Ovary (tissue), 9 donors: ENCODE measurements around the gene PPM1D. TPM values are rescaled to one million over a fixed set of nuclear protein-coding genes. Genes with fewer than 3 reads are reported as not detected.

Experiments
- DNase-seq, 5 donors: peaks; one replicate each; pipeline ENCODE4 v3.0.0-alpha.2; 2019 to 2020
- H3K27ac ChIP-seq, 2 donors: fragments of 200-600 bp; one replicate each; pipeline versions ENCODE4 v1.5.1 to v1.8.0; 2019 to 2022
- H3K27me3 ChIP-seq: fragments of 200-600 bp; one replicate; pipeline ENCODE4 v1.8.0; 2022
- H3K36me3 ChIP-seq: fragments of 200-600 bp; sonication (generic); one replicate; pipeline ENCODE4 v1.5.1; 2019
- H3K4me1 ChIP-seq: one replicate; pipeline ENCODE4 v1.8.1; 2013; ENCODE audit warnings: mild to moderate bottlenecking, moderate library complexity; ENCODE audit not compliant: insufficient read depth
- H3K4me3 ChIP-seq: fragments of 200-600 bp; sonication (generic); one replicate; pipeline ENCODE4 v1.5.1; 2017
- H3K9me3 ChIP-seq, 2 donors: fragments of 200-600 bp in 1 of 2; sonication (generic) in 1 of 2; one replicate each; pipeline versions ENCODE4 v1.5.1 to v1.8.1; 2013 to 2019; ENCODE audit warnings: mild to moderate bottlenecking in 1 of 2, moderate library complexity in 1 of 2
- EP300 ChIP-seq: sonication (generic); formaldehyde crosslinking; IDR thresholded peaks from one replicate; pipeline ENCODE4 v1.6.1; 2017; ENCODE audit warnings: antibody characterized with exemption
- POLR2A ChIP-seq: fragments of 450-650 bp; IDR thresholded peaks from one replicate; pipeline ENCODE4 v1.6.1; 2017; ENCODE audit warnings: antibody characterized with exemption, mild to moderate bottlenecking, moderate library complexity
- WGBS, 3 donors: extraction: QIAGEN DNeasy Blood & Tissue Kit in 1 of 3; methylation state at CpG; one replicate each; pipeline versions ENCODE4 v1.1.5 to v1.1.7; 2013 to 2017; 5-methylcytosine and 5-hydroxymethylcytosine counted together
- intact Hi-C, 4 donors: fragments of 100-400 bp; cut with DNase I; formaldehyde crosslinking; loops; one replicate each; pipeline versions ENCODE4 v1.11.0 to v1.15.1; 2022 to 2023
- polyA plus RNA-seq, 2 donors: library from polyadenylated mRNA; stranded (reverse); fragments of 200-250 nt in 1 of 2; fragments of 350-450 nt in 1 of 2; fragmentation: Illumina TruSeq in 1 of 2; extraction: RNeasy Lipid Tissue Mini Kit (QIAGEN cat#74804) in 1 of 2; gene quantifications; one replicate each; pipeline ENCODE4 v1.2.3, GENCODE V29; 2013 to 2014
- small RNA-seq: library from RNA; depleted of rRNA; stranded (forward); fragments of <200 nt; gene quantifications from one replicate; pipeline ENCODE3, GENCODE V24; 2016
- total RNA-seq, 7 donors: library from RNA; depleted of rRNA in 2 of 7; stranded (reverse); fragments of >200 nt in 2 of 7; fragmentation: NEBNext Ultra II Directional in 3 of 7; extraction: Animal tissue kit (Norgen Biotek cat#: 25700) in 3 of 7; gene quantifications; one replicate each; pipeline versions ENCODE4 v1.1.0 to v1.2.4, GENCODE V29; 2016 to 2023
- TF ChIP-seq, protein P1 (sequence below), 3 donors: fragments of 450-650 bp in 2 of 3; fragments of 200-600 bp in 1 of 3; IDR thresholded peaks; one replicate each; pipeline versions ENCODE4 v1.5.1 to v1.8.0; 2016 to 2022; ENCODE audit warnings: antibody characterized with exemption in 3 of 3, mild to moderate bottlenecking in 1 of 3
- donor health status: DM: no; HTN: no; CAD: no; lungs with moderate emphysema.
- donor health status: DM: no; HTN: no; CAD: no.
- donor health status: Bipolar disorder and iron deficiency.
- donor health status: DM: yes; HTN: yes; CAD: no.
- donor health status: DM: no; HTN: no; CAD: no.
- donor health status: DM: yes; HTN: yes; CAD: no.

The PPM1D gene
- total and polyA plus RNA-seq, 9 donors = 11.9 to 35.5 (median 27.1) TPM

DNA sequence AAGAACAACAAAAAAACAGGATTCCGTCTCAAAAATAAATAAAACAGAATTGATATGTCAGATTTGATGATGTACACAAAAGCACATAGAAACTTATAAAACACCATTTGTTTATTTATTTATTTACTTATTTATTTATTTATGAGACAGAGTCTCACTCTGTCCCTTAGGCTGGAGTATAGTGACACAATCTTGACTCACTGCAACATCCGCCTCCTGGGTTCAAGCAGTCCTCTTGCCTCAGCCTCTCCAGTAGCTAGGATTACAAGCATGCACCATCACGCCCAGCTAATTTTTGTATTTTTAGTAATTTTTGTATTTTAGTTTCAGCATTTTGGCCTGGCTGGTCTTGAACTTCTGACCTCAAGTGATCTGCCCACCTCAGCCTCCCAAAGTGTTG lies 99.1 kb downstream of the PPM1D start:
- H3K9me3 ChIP-seq = no peaks in the 10 kb centered on the region
- TF ChIP-seq EP300 = no peak
- no peak for TF ChIP-seq POLR2A
- TF ChIP-seq, protein P1, sequence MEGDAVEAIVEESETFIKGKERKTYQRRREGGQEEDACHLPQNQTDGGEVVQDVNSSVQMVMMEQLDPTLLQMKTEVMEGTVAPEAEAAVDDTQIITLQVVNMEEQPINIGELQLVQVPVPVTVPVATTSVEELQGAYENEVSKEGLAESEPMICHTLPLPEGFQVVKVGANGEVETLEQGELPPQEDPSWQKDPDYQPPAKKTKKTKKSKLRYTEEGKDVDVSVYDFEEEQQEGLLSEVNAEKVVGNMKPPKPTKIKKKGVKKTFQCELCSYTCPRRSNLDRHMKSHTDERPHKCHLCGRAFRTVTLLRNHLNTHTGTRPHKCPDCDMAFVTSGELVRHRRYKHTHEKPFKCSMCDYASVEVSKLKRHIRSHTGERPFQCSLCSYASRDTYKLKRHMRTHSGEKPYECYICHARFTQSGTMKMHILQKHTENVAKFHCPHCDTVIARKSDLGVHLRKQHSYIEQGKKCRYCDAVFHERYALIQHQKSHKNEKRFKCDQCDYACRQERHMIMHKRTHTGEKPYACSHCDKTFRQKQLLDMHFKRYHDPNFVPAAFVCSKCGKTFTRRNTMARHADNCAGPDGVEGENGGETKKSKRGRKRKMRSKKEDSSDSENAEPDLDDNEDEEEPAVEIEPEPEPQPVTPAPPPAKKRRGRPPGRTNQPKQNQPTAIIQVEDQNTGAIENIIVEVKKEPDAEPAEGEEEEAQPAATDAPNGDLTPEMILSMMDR (IDR thresholded peaks at IDR 0.05) = no peak
- 97 to 98% (median 97%) methylated on average over 3 of the region's 3 CpGs for WGBS, 3 donors
- DNase-seq = no peak
- no peaks in the 10 kb centered on the region for H3K36me3 ChIP-seq
- no peak overlapping the region for H3K4me3 ChIP-seq
- H3K4me1 ChIP-seq = no peaks in the 10 kb centered on the region
- H3K27ac ChIP-seq = no peak overlapping the region
- no peaks in the 10 kb centered on the region for H3K27me3 ChIP-seq
- intact Hi-C loops = no loop called here

DNA sequence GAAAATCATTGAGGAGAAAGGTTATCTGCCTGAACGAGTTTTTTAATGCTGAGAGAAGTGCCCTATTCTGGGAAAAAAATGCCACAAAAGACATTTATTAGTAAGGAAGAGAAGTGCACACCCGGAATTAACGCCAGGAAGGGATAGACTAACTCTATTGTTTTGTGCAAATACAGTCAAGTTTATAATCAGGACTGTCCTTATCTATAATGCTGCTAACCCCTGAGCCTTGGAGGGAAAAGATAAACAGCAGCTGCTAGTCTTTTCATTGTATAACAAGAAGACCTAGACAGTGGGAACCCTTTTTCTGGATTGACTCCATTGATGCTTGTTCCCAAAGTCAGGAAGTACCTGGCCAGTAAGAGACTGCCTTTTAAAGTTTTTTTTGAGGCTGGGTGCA lies 104.2 kb downstream of the PPM1D start:
- H3K27ac ChIP-seq = no peak overlapping the region
- H3K4me3 ChIP-seq = no peak overlapping the region
- 13 to 38% (median 13%) methylated on average over 3 of the region's 3 CpGs for WGBS, 3 donors
- TF ChIP-seq EP300 (no peak), POLR2A (no peak)
- TF ChIP-seq, protein P1 (IDR thresholded peaks at IDR 0.05) = no peak
- no peaks in the 10 kb centered on the region for H3K36me3 ChIP-seq
- H3K9me3 ChIP-seq = no peaks in the 10 kb centered on the region
- H3K27me3 ChIP-seq = no peaks in the 10 kb centered on the region
- intact Hi-C loops = no loop called here
- H3K4me1 ChIP-seq = no peaks in the 10 kb centered on the region
- no peak for DNase-seq

DNA sequence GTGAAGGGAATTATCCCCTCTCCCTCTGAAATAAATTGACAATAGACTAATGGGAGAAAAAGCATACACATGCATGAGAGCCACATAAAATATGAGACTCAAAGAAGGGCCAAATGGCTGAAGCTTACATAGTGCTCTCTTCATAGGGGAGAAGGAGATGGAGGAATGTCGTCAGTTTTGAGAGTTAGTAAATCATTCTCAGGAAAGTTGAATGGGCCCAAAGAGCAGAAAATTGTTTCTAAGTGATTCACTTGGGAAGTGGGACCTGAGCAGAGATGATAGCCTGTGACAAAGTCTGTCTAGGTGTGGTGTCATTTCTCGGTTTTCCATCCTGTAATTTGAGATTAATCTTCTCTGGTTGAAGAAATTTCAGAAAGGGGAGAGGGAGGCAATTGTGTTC lies 112.7 kb downstream of the PPM1D start:
- Histone ChIP-seq H3K4me1 (peaks cover 5% of the 10 kb centered on the region), H3K27me3 (no peaks in the 10 kb centered on the region), H3K9me3 (no peaks in the 10 kb centered on the region), H3K36me3 (no peaks in the 10 kb centered on the region), H3K27ac (no peak overlapping the region), H3K4me3 (no peak overlapping the region)
- no peak for DNase-seq
- WGBS, 3 donors = 96 to 98% (median 97%) methylated on average over 2 of the region's 2 CpGs
- TF ChIP-seq, protein P1 (IDR thresholded peaks at IDR 0.05) = no peak
- no peak for TF ChIP-seq POLR2A
- no peak for TF ChIP-seq EP300
- intact Hi-C loops = no loop called here

DNA sequence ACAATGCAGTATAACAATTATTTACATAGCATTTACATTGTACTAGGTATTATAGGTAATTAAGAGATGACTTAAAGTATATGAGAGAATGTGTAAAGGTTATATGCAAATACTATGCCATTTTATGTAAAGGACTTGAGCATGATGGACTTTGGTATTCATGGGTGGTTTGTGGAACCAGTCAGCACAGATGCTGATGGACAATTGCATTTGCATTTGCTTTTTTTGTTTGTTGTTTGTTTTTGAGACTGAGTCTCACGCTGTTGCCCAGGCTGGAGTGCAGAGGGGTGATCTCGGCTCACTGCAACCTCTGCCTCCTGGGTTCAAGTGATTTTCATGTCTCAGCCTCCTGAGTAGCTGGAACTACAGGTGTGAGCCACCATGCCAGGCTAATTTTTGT lies 113.6 kb downstream of the PPM1D start:
- TF ChIP-seq EP300 = no peak
- TF ChIP-seq, protein P1 (IDR thresholded peaks at IDR 0.05) = no peak
- no peak for TF ChIP-seq POLR2A
- H3K4me3 ChIP-seq = no peak overlapping the region
- intact Hi-C loops = no loop called here
- 92 to 98% (median 98%) methylated on average over 2 of the region's 2 CpGs for WGBS, 3 donors
- H3K27me3 ChIP-seq = no peaks in the 10 kb centered on the region
- H3K9me3 ChIP-seq = no peaks in the 10 kb centered on the region
- H3K36me3 ChIP-seq = no peaks in the 10 kb centered on the region
- DNase-seq = no peak
- H3K4me1 ChIP-seq = peaks cover 5% of the 10 kb centered on the region
- H3K27ac ChIP-seq = no peak overlapping the region

Small RNAs within 50 kb of the gene (small RNA-seq; reads per million reads assigned to genes)
- gene AC011921.2 (not detected), gene RN7SL606P (not detected), gene RNU6-623P (not detected)

Other genes starting within 250 kb of the PPM1D start
- 10 to 100 TPM; 27.2 to 37.6 (median 33.3) TPM for gene USP32, start 208.1 kb upstream of the PPM1D start, total RNA-seq
- 10 to 100 TPM in 1 of 2 donors, 1 to 10 TPM in 1; 8.7 to 25.8 TPM for gene USP32, start 208.1 kb upstream of the PPM1D start, polyA plus RNA-seq
- gene CHCT1, start 177.7 kb upstream of the PPM1D start, total RNA-seq = not detected
- under 1 TPM in 1 of 2 donors, not detected in 1; 0.08 TPM for gene CHCT1, start 177.7 kb upstream of the PPM1D start, polyA plus RNA-seq
- 10 to 100 TPM; 27.0 to 72.1 (median 55.0) TPM for gene APPBP2, start 74.0 kb upstream of the PPM1D start, total RNA-seq
- 10 to 100 TPM; 14.4 to 24.5 TPM for gene APPBP2, start 74.0 kb upstream of the PPM1D start, polyA plus RNA-seq
- 10 to 100 TPM; 20.5 to 31.0 (median 21.6) TPM for gene BCAS3, start 77.7 kb downstream of the PPM1D start, total RNA-seq
- gene BCAS3, start 77.7 kb downstream of the PPM1D start, polyA plus RNA-seq = 10 to 100 TPM in 1 of 2 donors, 1 to 10 TPM in 1; 9.4 to 37.0 TPM